CD1c-positive myeloid dendritic cell (primary cell): Measurements from ENCODE around the gene WFDC13.
"Not testable (repeated sequence)": the region's sequence is repeated elsewhere in the genome, so short reads cannot be mapped to it uniquely, and the experiment has no call there.

Experiments
- DNase-seq: peaks from one replicate; pipeline ENCODE4 v3.0.0-alpha.2; 2016; ENCODE audit errors: extremely low spot score

WFDC13 gene

GRCh38 chr20:45701873-45702272, at the start of gene WFDC13:
Gene WFDC13 (plus strand): TSS chr20:45702038. CDS start chr20:45702124, 86 bp downstream.
- no peak for DNase-seq

GRCh38 chr20:45657038-45657437, 44.8 kb upstream of the WFDC13 start:
- not testable (repeated sequence) for DNase-seq

- no peak for DNase-seq
Measured at GRCh38 chr20:45670139-45670538, 31.7 kb upstream of the WFDC13 start, which contains the start of gene WFDC11. Gene WFDC11 (minus strand): TSS chr20:45670239. CDS start chr20:45650600, 19,639 bp downstream.

GRCh38 chr20:45672765-45673164, 29.1 kb upstream of the WFDC13 start:
- DNase-seq, result no peak

- DNase-seq, result no peak
Measured at GRCh38 chr20:45679650-45680049, 22.2 kb upstream of the WFDC13 start.

- DNase-seq, result no peak
Measured at GRCh38 chr20:45685896-45686295, 15.9 kb upstream of the WFDC13 start.

GRCh38 chr20:45693346-45693745, 8.5 kb upstream of the WFDC13 start:
- not testable (repeated sequence) for DNase-seq

GRCh38 chr20:45695496-45695895, 6.3 kb upstream of the WFDC13 start:
- no peak for DNase-seq

GRCh38 chr20:45701104-45701503, 734 bp upstream of the WFDC13 start:
- DNase-seq, result no peak

GRCh38 chr20:45704969-45705637, 3.3 kb downstream of the WFDC13 start, which contains the start of gene WFDC10B:
Gene WFDC10B (minus strand): TSS chr20:45705019. CDS start chr20:45685992, 19,027 bp downstream.
- DNase-seq, result no peak

- not testable (repeated sequence) for DNase-seq
Measured at GRCh38 chr20:45716141-45716688, 14.4 kb downstream of the WFDC13 start.

- no peak for DNase-seq
Measured at GRCh38 chr20:45722047-45722446, 20.2 kb downstream of the WFDC13 start, which contains the start of gene SPINT4. Gene SPINT4 (plus strand): TSS chr20:45722347. CDS start chr20:45722368, 21 bp downstream.

GRCh38 chr20:45725134-45725533, 23.3 kb downstream of the WFDC13 start:
- DNase-seq, result no peak

GRCh38 chr20:45727044-45727443, 25.2 kb downstream of the WFDC13 start:
- DNase-seq, result no peak

GRCh38 chr20:45732199-45732598, 30.4 kb downstream of the WFDC13 start:
- DNase-seq, result no peak

GRCh38 chr20:45735552-45735951, 33.7 kb downstream of the WFDC13 start:
- no peak for DNase-seq

GRCh38 chr20:45735988-45736387, 34.1 kb downstream of the WFDC13 start:
- DNase-seq, result no peak

- DNase-seq, result no peak
Measured at GRCh38 chr20:45742596-45742995, 40.8 kb downstream of the WFDC13 start.

- no peak for DNase-seq
Measured at GRCh38 chr20:45745015-45745414, 43.2 kb downstream of the WFDC13 start.

- DNase-seq, result no peak
Measured at GRCh38 chr20:45751721-45752120, 49.9 kb downstream of the WFDC13 start.

GRCh38 chr20:45752746-45753145, 50.9 kb downstream of the WFDC13 start:
- no peak for DNase-seq

- DNase-seq, result no peak
Measured at GRCh38 chr20:45758096-45758495, 56.3 kb downstream of the WFDC13 start.
